ENCODE data around the gene DLX3. TPM values are rescaled to one million over a fixed set of nuclear protein-coding genes. Genes with fewer than 3 reads are reported as not detected.

DLX3 gene
- total RNA-seq, 1 experiment from 2014 or later: 0.74 TPM

DNA sequence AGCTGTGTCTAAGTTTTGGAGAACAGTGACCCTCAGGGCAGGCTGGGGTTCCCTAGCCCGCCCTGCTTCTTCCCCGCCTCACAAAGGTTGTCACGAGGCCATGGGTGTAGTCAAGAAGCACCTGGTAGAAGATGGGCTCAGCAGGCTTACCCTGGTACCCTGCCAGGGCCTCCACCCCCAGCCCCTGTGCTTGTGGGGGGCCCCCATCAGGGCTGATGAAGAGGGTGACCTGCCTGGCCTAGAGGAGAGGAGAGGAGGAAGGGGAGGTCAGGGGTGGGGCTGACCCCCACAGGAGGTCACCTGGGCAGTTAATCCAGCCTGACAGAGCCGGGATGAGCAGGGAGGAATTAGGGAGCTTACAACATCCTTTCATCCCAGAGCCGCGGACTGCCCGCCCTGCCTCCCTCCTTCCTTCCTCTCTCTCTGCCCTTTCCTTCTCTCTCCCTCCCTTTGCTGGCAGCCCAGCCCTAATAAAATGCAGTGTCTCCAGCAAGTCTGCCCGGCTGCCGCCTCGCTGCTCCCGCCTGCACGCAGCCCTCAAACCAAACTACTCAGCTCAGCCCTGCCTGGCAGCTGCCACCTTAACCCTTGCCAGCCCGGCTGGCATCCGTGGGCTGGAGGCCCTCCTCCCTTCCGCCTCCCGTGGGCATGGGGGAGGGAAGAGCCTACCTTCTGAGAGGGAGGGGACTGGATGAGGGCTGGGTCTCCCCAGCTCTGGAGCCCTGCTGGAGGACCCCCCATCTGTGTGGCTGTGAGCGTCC lies 7.2 kb downstream of the DLX3 start (continued):
- TF ChIP-seq, protein P1, sequence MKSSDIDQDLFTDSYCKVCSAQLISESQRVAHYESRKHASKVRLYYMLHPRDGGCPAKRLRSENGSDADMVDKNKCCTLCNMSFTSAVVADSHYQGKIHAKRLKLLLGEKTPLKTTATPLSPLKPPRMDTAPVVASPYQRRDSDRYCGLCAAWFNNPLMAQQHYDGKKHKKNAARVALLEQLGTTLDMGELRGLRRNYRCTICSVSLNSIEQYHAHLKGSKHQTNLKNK (CRISPR knock-in tag; IDR thresholded peaks at IDR 0.05): no peak
- no peak for TF ChIP-seq SMAD4 (CRISPR knock-in tag; IDR thresholded peaks at IDR 0.05)
- TF ChIP-seq, protein P2, sequence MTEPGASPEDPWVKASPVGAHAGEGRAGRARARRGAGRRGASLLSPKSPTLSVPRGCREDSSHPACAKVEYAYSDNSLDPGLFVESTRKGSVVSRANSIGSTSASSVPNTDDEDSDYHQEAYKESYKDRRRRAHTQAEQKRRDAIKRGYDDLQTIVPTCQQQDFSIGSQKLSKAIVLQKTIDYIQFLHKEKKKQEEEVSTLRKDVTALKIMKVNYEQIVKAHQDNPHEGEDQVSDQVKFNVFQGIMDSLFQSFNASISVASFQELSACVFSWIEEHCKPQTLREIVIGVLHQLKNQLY (CRISPR knock-in tag; IDR thresholded peaks at IDR 0.05): no peak

DNA sequence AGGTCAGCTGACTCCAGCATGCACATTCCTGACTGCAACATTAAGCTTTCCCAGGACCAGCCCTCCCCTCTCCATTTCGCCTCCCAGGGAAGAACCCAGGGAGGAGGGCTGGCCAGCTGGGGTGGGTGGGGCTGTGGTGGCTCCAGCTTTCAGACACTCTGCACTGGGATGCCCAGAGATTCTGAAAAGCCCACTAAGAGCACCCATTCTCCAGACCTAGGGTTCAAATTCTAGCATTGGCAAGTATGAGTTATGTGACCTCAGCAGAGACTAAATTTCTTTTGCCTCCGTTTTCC lies 7.8 kb downstream of the DLX3 start:
- Mint-ChIP-seq H3K36me3 (no peaks in the 10 kb centered on the region), H3K4me1 (peaks cover 19% of the 10 kb centered on the region), H3K27me3 (ENCODE audit: low read depth) (peaks cover 93% of the 10 kb centered on the region), H3K4me3 (no peak overlapping the region), H3K9me3 (no peaks in the 10 kb centered on the region), H3K27ac (no peak overlapping the region)
- ATAC-seq (no peak), DNase-seq (ENCODE audit: low spot score) (no peak)
- TF ChIP-seq NR2C2 (CRISPR knock-in tag; IDR thresholded peaks at IDR 0.05): no peak
- TF ChIP-seq TEAD1 (CRISPR knock-in tag; IDR thresholded peaks at IDR 0.05): no peak
- no peak for TF ChIP-seq ZNF396 (CRISPR knock-in tag; IDR thresholded peaks at IDR 0.05; ENCODE audit: borderline replicate concordance)
- TF ChIP-seq, protein P3, sequence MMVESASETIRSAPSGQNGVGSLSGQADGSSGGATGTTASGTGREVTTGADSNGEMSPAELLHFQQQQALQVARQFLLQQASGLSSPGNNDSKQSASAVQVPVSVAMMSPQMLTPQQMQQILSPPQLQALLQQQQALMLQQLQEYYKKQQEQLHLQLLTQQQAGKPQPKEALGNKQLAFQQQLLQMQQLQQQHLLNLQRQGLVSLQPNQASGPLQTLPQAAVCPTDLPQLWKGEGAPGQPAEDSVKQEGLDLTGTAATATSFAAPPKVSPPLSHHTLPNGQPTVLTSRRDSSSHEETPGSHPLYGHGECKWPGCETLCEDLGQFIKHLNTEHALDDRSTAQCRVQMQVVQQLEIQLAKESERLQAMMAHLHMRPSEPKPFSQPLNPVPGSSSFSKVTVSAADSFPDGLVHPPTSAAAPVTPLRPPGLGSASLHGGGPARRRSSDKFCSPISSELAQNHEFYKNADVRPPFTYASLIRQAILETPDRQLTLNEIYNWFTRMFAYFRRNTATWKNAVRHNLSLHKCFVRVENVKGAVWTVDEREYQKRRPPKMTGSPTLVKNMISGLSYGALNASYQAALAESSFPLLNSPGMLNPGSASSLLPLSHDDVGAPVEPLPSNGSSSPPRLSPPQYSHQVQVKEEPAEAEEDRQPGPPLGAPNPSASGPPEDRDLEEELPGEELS (CRISPR knock-in tag; IDR thresholded peaks at IDR 0.05): no peak
- TF ChIP-seq, protein P2 (CRISPR knock-in tag; IDR thresholded peaks at IDR 0.05): no peak
- TF ChIP-seq, protein P4, sequence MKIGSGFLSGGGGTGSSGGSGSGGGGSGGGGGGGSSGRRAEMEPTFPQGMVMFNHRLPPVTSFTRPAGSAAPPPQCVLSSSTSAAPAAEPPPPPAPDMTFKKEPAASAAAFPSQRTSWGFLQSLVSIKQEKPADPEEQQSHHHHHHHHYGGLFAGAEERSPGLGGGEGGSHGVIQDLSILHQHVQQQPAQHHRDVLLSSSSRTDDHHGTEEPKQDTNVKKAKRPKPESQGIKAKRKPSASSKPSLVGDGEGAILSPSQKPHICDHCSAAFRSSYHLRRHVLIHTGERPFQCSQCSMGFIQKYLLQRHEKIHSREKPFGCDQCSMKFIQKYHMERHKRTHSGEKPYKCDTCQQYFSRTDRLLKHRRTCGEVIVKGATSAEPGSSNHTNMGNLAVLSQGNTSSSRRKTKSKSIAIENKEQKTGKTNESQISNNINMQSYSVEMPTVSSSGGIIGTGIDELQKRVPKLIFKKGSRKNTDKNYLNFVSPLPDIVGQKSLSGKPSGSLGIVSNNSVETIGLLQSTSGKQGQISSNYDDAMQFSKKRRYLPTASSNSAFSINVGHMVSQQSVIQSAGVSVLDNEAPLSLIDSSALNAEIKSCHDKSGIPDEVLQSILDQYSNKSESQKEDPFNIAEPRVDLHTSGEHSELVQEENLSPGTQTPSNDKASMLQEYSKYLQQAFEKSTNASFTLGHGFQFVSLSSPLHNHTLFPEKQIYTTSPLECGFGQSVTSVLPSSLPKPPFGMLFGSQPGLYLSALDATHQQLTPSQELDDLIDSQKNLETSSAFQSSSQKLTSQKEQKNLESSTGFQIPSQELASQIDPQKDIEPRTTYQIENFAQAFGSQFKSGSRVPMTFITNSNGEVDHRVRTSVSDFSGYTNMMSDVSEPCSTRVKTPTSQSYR (CRISPR knock-in tag; IDR thresholded peaks at IDR 0.05): no peak
- TF ChIP-seq, protein P5, sequence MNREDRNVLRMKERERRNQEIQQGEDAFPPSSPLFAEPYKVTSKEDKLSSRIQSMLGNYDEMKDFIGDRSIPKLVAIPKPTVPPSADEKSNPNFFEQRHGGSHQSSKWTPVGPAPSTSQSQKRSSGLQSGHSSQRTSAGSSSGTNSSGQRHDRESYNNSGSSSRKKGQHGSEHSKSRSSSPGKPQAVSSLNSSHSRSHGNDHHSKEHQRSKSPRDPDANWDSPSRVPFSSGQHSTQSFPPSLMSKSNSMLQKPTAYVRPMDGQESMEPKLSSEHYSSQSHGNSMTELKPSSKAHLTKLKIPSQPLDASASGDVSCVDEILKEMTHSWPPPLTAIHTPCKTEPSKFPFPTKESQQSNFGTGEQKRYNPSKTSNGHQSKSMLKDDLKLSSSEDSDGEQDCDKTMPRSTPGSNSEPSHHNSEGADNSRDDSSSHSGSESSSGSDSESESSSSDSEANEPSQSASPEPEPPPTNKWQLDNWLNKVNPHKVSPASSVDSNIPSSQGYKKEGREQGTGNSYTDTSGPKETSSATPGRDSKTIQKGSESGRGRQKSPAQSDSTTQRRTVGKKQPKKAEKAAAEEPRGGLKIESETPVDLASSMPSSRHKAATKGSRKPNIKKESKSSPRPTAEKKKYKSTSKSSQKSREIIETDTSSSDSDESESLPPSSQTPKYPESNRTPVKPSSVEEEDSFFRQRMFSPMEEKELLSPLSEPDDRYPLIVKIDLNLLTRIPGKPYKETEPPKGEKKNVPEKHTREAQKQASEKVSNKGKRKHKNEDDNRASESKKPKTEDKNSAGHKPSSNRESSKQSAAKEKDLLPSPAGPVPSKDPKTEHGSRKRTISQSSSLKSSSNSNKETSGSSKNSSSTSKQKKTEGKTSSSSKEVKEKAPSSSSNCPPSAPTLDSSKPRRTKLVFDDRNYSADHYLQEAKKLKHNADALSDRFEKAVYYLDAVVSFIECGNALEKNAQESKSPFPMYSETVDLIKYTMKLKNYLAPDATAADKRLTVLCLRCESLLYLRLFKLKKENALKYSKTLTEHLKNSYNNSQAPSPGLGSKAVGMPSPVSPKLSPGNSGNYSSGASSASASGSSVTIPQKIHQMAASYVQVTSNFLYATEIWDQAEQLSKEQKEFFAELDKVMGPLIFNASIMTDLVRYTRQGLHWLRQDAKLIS (CRISPR knock-in tag; IDR thresholded peaks at IDR 0.05; ENCODE audit: borderline replicate concordance): no peak
- TF ChIP-seq FOXK1 (CRISPR knock-in tag; IDR thresholded peaks at IDR 0.05): no peak
- no peak for TF ChIP-seq SMAD3 (CRISPR knock-in tag; IDR thresholded peaks at IDR 0.05; ENCODE audit: borderline replicate concordance)
- no peak for TF ChIP-seq GTF2I (CRISPR knock-in tag; conservative IDR thresholded peaks at IDR 0.05)
- CTCF ChIA-PET: interaction anchor here (1.2 to 5.7 kb wide), 6 partner anchors 9 to 411 kb away, joined by 3 to 33 read pairs (median 14); partner anchors contain the start of gene NXPH3
- POLR2A ChIA-PET: no interaction called here

Measured in WTC11 (cell line).